ENCODE results near the gene SLC39A12.

Gene SLC39A12

DNA sequence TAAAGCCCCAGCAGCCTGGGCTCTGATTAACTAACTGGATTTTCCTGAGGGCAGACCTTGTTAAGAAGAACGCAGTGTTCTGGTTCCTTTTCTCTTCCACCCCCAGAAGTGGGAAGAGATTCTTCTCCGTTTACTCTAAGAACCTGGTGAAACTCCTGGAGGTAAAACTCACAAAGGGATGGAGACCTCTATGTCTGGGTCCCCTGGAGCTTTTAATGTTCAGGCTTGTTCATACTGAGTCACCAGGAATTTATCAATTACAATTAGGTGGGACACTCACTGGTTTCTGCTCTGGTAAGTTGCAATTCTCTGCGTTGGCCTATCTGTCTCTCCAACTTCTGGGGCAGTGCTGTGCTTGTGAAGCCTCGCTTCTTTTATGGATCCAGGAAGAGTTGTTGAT is 115.2 kb downstream of the SLC39A12 start:
- no peak for DNase-seq

DNA sequence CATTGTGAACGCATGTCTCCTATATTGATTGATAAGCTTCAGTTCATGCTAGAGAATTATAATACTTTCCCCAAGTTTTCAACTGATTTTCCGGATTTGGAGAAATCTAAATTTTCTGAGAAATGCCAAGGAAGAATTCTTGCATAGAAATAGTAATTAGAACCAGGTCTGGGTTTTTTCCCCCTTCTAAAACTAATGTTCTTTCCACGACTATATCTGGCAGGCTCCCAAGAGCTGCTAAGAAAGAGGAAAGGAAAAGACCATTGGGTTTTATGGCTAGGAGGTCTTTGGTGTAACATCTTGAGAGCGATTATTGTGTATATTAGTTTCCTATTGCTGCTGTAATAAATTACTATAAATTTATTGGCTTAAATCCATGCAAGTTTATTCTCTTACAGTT is 116.7 kb downstream of the SLC39A12 start:
- DNase-seq, result no peak

GRCh38 chr10:18071591-18071990 is 119.9 kb downstream of the SLC39A12 start:
- no peak for DNase-seq

- DNase-seq, result no peak
Measured at GRCh38 chr10:18073314-18073713, 121.6 kb downstream of the SLC39A12 start.

GRCh38 chr10:18075881-18076280 is 124.2 kb downstream of the SLC39A12 start:
- DNase-seq, result no peak

DNA sequence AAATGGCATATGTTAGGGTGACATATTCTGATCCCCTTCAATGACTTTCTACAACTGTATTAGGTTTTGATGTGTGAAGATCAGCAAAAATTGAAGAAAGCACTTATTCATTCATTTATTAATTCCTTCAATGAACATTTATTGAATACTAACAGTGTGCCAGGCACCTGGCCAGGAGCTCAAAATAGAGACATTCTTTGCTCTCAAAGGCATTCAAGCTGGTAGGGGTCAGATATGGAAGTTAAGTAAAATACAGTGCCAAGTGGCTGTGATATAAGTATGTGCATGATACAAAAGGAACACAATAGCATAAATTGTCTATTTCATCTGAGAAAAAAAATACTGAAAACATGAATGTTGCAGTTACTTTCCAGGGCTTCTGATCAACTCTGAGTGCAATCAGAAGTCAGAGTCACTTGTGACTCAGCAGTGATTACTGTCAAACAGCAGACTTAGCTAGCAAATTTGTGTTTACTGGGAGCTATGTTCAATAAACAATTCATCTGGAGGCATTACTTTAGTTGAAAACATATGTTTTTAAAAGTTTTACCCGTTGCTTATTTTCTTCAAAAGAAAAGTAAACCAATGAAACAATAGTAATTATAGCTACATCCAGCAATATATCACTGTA is 128.1 kb downstream of the SLC39A12 start:
- DNase-seq, result no peak

DNA sequence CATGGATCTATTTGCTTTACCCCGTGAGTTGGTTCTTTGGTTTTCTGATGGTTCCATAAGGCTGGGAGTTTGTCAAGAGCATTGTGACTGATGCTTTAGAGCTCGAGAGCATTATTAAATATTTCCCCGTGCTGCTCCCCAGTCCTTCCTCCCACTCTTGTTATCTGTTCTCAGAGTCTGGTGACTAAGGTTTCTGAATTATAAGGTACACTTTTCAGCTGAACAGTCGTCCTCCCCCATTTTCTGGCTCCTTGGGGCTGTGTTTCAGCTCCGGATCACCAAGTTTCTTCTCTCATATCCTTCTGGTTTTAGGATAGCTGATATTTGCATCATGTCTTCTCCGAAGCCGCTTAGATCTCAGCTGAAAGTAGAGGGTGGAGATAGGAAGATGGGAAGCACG is 130.7 kb downstream of the SLC39A12 start:
- DNase-seq, result no peak

GRCh38 chr10:18085855-18086254 is 134.1 kb downstream of the SLC39A12 start:
- no peak for DNase-seq

- no peak for DNase-seq
Measured at GRCh38 chr10:18086746-18087145, 135.0 kb downstream of the SLC39A12 start.

- DNase-seq, result no peak
Measured at GRCh38 chr10:18087355-18087754, 135.6 kb downstream of the SLC39A12 start.

Measured in Kasumi-1 (cell line).